BLaER1 treated with 17β-estradiol and CSF1 and Interleukin-3, amounts not matched to agents 10 nM and 100 nM (cell line): ENCODE data around the gene RBP3.

Source experiments
- H3K27ac ChIP-seq, 11 experiments: shearing (Covaris generic); formaldehyde crosslinking; 2 replicates each; pipeline ENCODE4 v1.8.1; 2022
- H3K27me3 ChIP-seq, 11 experiments: shearing (Covaris generic); formaldehyde crosslinking; 2 replicates each; pipeline ENCODE4 v1.8.1; 2022
- H3K36me3 ChIP-seq, 11 experiments: shearing (Covaris generic); formaldehyde crosslinking; 2 replicates each; pipeline ENCODE4 v1.8.1; 2022
- H3K4me1 ChIP-seq, 10 experiments: shearing (Covaris generic); formaldehyde crosslinking; 2 replicates each; pipeline ENCODE4 v1.8.1; 2022
- H3K4me2 ChIP-seq, 11 experiments: shearing (Covaris generic); formaldehyde crosslinking; 2 replicates each; pipeline ENCODE4 v1.8.1; 2022
- H3K4me3 ChIP-seq, 10 experiments: shearing (Covaris generic); formaldehyde crosslinking; 2 replicates each; pipeline ENCODE4 v1.8.1; 2022
- H3K9ac ChIP-seq, 11 experiments: shearing (Covaris generic); formaldehyde crosslinking; 2 replicates each; pipeline ENCODE4 v1.8.1; 2022
- H3K9me3 ChIP-seq, 11 experiments: shearing (Covaris generic); formaldehyde crosslinking; replicated peaks in 1 of 11; 2 replicates each; pipeline ENCODE4 v1.8.1; 2022
- H4K20me1 ChIP-seq, 11 experiments: shearing (Covaris generic); formaldehyde crosslinking; 2 replicates each; pipeline ENCODE4 v1.8.1; 2022
- Cebpa-rat ChIP-seq, 11 experiments: shearing (Covaris generic); IDR thresholded peaks; 2 replicates each; pipeline ENCODE4 v1.8.1; 2022

The RBP3 gene

GRCh38 chr10:47350671-47351640 is 2.8 kb downstream of the RBP3 start:
- H3K4me1 ChIP-seq: no peaks in the 10 kb centered on the region
- H4K20me1 ChIP-seq: no peaks in the 10 kb centered on the region; a peak in 1 of 22 replicates
- H3K9ac ChIP-seq: no peak overlapping the region
- no peak for TF ChIP-seq Cebpa-rat (IDR thresholded peaks at IDR 0.05)
- H3K4me3 ChIP-seq: no peak overlapping the region
- no peak overlapping the region for H3K27ac ChIP-seq
- no peak overlapping the region for H3K4me2 ChIP-seq
- no peaks in the 10 kb centered on the region for H3K27me3 ChIP-seq
- no peaks in the 10 kb centered on the region for H3K36me3 ChIP-seq
- H3K9me3 ChIP-seq: no peaks in the 10 kb centered on the region

GRCh38 chr10:47351899-47352815 is 4.0 kb downstream of the RBP3 start:
- Histone ChIP-seq H3K27me3 (no peaks in the 10 kb centered on the region), H4K20me1 (no peaks in the 10 kb centered on the region; a peak in 2 of 22 replicates), H3K4me3 (no peak overlapping the region), H3K4me1 (no peaks in the 10 kb centered on the region), H3K9ac (no peak overlapping the region), H3K9me3 (no peaks in the 10 kb centered on the region), H3K4me2 (no peak overlapping the region), H3K36me3 (no peaks in the 10 kb centered on the region), H3K27ac (no peak overlapping the region)
- no peak for TF ChIP-seq Cebpa-rat (IDR thresholded peaks at IDR 0.05)

GRCh38 chr10:47353351-47353750 is 5.2 kb downstream of the RBP3 start:
- Histone ChIP-seq H3K4me3 (no peak overlapping the region), H3K27ac (no peak overlapping the region), H4K20me1 (no peaks in the 10 kb centered on the region; a peak in 2 of 22 replicates), H3K4me2 (no peak overlapping the region), H3K9ac (no peak overlapping the region), H3K27me3 (no peaks in the 10 kb centered on the region), H3K9me3 (no peaks in the 10 kb centered on the region), H3K4me1 (no peaks in the 10 kb centered on the region), H3K36me3 (no peaks in the 10 kb centered on the region)
- no peak for TF ChIP-seq Cebpa-rat (IDR thresholded peaks at IDR 0.05)

- H3K9me3 ChIP-seq: no peaks in the 10 kb centered on the region
- H3K4me1 ChIP-seq: no peaks in the 10 kb centered on the region
- TF ChIP-seq Cebpa-rat (IDR thresholded peaks at IDR 0.05): no peak
- no peak overlapping the region for H3K27ac ChIP-seq
- no peaks in the 10 kb centered on the region; a peak in 1 of 22 replicates for H4K20me1 ChIP-seq
- H3K27me3 ChIP-seq: no peaks in the 10 kb centered on the region
- no peak overlapping the region for H3K4me3 ChIP-seq
- no peaks in the 10 kb centered on the region for H3K36me3 ChIP-seq
- H3K4me2 ChIP-seq: no peak overlapping the region
- no peak overlapping the region for H3K9ac ChIP-seq
These were observed 6.0 kb downstream of the RBP3 start for GRCh38 chr10:47354165-47354564.

- Histone ChIP-seq H3K4me1 (peaks cover 0 to under 1% (median 0%) of the 10 kb centered on the region in 10 experiments; a peak in 1 of 20 replicates), H3K4me2 (no peak overlapping the region), H3K27ac (no peak overlapping the region), H4K20me1 (no peaks in the 10 kb centered on the region; a peak in 1 of 22 replicates), H3K36me3 (no peaks in the 10 kb centered on the region), H3K4me3 (no peak overlapping the region), H3K27me3 (no peaks in the 10 kb centered on the region), H3K9me3 (no peaks in the 10 kb centered on the region), H3K9ac (no peak overlapping the region)
- TF ChIP-seq Cebpa-rat (IDR thresholded peaks at IDR 0.05): no peak
These were observed 6.7 kb downstream of the RBP3 start for GRCh38 chr10:47354900-47355299.

GRCh38 chr10:47356708-47357107 is 8.5 kb downstream of the RBP3 start:
- H3K27ac ChIP-seq: no peak overlapping the region
- H3K27me3 ChIP-seq: no peaks in the 10 kb centered on the region
- H3K9ac ChIP-seq: no peak overlapping the region
- peaks cover 0 to 10% (median 7%) of the 10 kb centered on the region in 10 experiments; a peak in 10 of 20 replicates for H3K4me1 ChIP-seq
- H3K4me2 ChIP-seq: no peak overlapping the region
- no peak overlapping the region for H3K4me3 ChIP-seq
- H3K36me3 ChIP-seq: no peaks in the 10 kb centered on the region
- H3K9me3 ChIP-seq: no peaks in the 10 kb centered on the region
- H4K20me1 ChIP-seq: no peaks in the 10 kb centered on the region; a peak in 1 of 22 replicates
- no peak for TF ChIP-seq Cebpa-rat (IDR thresholded peaks at IDR 0.05)

GRCh38 chr10:47357131-47357582 is 9.0 kb downstream of the RBP3 start:
- TF ChIP-seq Cebpa-rat (IDR thresholded peaks at IDR 0.05): no peak
- H3K4me1 ChIP-seq: peaks cover 0 to 10% (median 7%) of the 10 kb centered on the region in 10 experiments; a peak in 10 of 20 replicates
- H3K9me3 ChIP-seq: no peaks in the 10 kb centered on the region
- no peak overlapping the region for H3K27ac ChIP-seq
- no peak overlapping the region for H3K4me2 ChIP-seq
- no peak overlapping the region for H3K4me3 ChIP-seq
- no peaks in the 10 kb centered on the region; a peak in 1 of 22 replicates for H4K20me1 ChIP-seq
- no peaks in the 10 kb centered on the region for H3K27me3 ChIP-seq
- no peaks in the 10 kb centered on the region for H3K36me3 ChIP-seq
- H3K9ac ChIP-seq: no peak overlapping the region

GRCh38 chr10:47357911-47358310 is 9.7 kb downstream of the RBP3 start:
- Histone ChIP-seq H3K4me1 (peaks cover 0 to 10% (median 7%) of the 10 kb centered on the region in 10 experiments; a peak in 10 of 20 replicates), H3K36me3 (no peaks in the 10 kb centered on the region), H3K9ac (no peak overlapping the region), H4K20me1 (no peaks in the 10 kb centered on the region; a peak in 1 of 22 replicates), H3K4me3 (no peak overlapping the region), H3K27me3 (no peaks in the 10 kb centered on the region), H3K27ac (no peak overlapping the region), H3K9me3 (no peaks in the 10 kb centered on the region), H3K4me2 (no peak overlapping the region)
- no peak for TF ChIP-seq Cebpa-rat (IDR thresholded peaks at IDR 0.05)

- Histone ChIP-seq H3K27me3 (no peaks in the 10 kb centered on the region), H3K9me3 (no peaks in the 10 kb centered on the region), H3K4me1 (peaks cover 0 to 10% (median 7%) of the 10 kb centered on the region in 10 experiments; a peak in 10 of 20 replicates), H3K9ac (no peak overlapping the region), H3K36me3 (no peaks in the 10 kb centered on the region), H3K27ac (no peak overlapping the region), H3K4me2 (no peak overlapping the region), H4K20me1 (no peaks in the 10 kb centered on the region; a peak in 1 of 22 replicates), H3K4me3 (no peak overlapping the region)
- TF ChIP-seq Cebpa-rat (IDR thresholded peaks at IDR 0.05): no peak
These were observed 10.3 kb downstream of the RBP3 start for GRCh38 chr10:47358457-47358856.
